ENCODE results near the gene TTLL11. TPM values are rescaled to one million over a fixed set of nuclear protein-coding genes. Genes with fewer than 3 reads are reported as not detected.

Gene TTLL11
- total RNA-seq, 4 donors from 2014 or later = 9.1 to 47.4 (median 11.3) TPM

- 60 to 92% methylated on average over 1 to 5 of the region's 5 CpGs for WGBS, 2 donors (ENCODE audit: low coverage in 1 of 2)
- no peaks in the 10 kb centered on the region for H3K9me3 ChIP-seq
- DNase-seq = no peak
- H3K4me1 ChIP-seq = no peaks in the 10 kb centered on the region
- H3K27ac ChIP-seq = no peak overlapping the region
- in situ Hi-C loops (cut with MboI; ENCODE audit: low pct_ligation_motif_present in 1 of 4, low pct_unique_long_range_greater_than_20kb in 1 of 4, low sequenced_read_pairs in 3 of 4) = no loop called here
- no peaks in the 10 kb centered on the region for H3K36me3 ChIP-seq
- TF ChIP-seq EP300 (IDR thresholded peaks at IDR 0.05; ENCODE audit: low read depth) = no peak
- TF ChIP-seq POLR2A (IDR thresholded peaks at IDR 0.05) = no peak
- TF ChIP-seq POLR2AphosphoS5 (IDR thresholded peaks at IDR 0.05) = no peak
- TF ChIP-seq, protein P1, sequence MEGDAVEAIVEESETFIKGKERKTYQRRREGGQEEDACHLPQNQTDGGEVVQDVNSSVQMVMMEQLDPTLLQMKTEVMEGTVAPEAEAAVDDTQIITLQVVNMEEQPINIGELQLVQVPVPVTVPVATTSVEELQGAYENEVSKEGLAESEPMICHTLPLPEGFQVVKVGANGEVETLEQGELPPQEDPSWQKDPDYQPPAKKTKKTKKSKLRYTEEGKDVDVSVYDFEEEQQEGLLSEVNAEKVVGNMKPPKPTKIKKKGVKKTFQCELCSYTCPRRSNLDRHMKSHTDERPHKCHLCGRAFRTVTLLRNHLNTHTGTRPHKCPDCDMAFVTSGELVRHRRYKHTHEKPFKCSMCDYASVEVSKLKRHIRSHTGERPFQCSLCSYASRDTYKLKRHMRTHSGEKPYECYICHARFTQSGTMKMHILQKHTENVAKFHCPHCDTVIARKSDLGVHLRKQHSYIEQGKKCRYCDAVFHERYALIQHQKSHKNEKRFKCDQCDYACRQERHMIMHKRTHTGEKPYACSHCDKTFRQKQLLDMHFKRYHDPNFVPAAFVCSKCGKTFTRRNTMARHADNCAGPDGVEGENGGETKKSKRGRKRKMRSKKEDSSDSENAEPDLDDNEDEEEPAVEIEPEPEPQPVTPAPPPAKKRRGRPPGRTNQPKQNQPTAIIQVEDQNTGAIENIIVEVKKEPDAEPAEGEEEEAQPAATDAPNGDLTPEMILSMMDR (IDR thresholded peaks at IDR 0.05) = no peak
- no peaks in the 10 kb centered on the region for H3K27me3 ChIP-seq
- no peak overlapping the region for H3K4me3 ChIP-seq
- intact Hi-C loops (cut with DNase I; ENCODE audit: low total_unique reads) = no loop called here
These were observed 166.0 kb downstream of the TTLL11 start for GRCh38 chr9:121927081-121927480.

DNA sequence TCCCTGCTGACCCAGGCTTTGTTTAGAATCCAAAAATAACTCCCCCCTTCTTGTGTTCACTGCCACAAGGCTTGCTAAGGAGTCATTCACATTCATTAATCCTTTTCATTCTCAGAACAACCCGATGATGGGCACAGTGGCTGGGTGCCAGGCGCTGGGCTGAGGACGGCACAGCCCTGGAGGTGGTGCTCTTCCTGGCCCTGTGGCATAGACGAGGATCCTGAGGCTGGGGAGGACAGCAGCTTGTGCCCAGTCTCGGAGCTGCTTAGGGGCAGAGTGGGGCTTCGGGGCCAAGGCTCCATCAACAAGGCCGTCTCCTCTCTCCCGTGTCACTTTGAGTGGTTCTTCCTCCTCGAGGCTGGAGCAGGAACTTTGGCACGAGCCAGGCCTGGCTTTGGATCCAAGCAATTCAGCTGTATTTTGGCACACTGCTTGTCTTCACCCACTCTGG, 166.7 kb downstream of the TTLL11 start:
- Histone ChIP-seq H3K27ac (no peak overlapping the region), H3K9me3 (no peaks in the 10 kb centered on the region), H3K4me3 (no peak overlapping the region), H3K27me3 (no peaks in the 10 kb centered on the region), H3K36me3 (no peaks in the 10 kb centered on the region), H3K4me1 (no peaks in the 10 kb centered on the region)
- no peak for DNase-seq
- 88% methylated on average over 10 of the region's 10 CpGs; no CpG with 5 or more reads in 1 of the 2 donors for WGBS, 2 donors (ENCODE audit: low coverage in 1 of 2)
- intact Hi-C loops (cut with DNase I; ENCODE audit: low total_unique reads) (no loop called here), in situ Hi-C loops (cut with MboI; ENCODE audit: low pct_ligation_motif_present in 1 of 4, low pct_unique_long_range_greater_than_20kb in 1 of 4, low sequenced_read_pairs in 3 of 4) (no loop called here)
- TF ChIP-seq EP300 (IDR thresholded peaks at IDR 0.05; ENCODE audit: low read depth) = no peak
- no peak for TF ChIP-seq POLR2A (IDR thresholded peaks at IDR 0.05)
- TF ChIP-seq, protein P1 (IDR thresholded peaks at IDR 0.05) = no peak
- TF ChIP-seq POLR2AphosphoS5 (IDR thresholded peaks at IDR 0.05) = no peak

GRCh38 chr9:121925935-121926334, 167.2 kb downstream of the TTLL11 start:
- intact Hi-C loops (cut with DNase I; ENCODE audit: low total_unique reads) (no loop called here), in situ Hi-C loops (cut with MboI; ENCODE audit: low pct_ligation_motif_present in 1 of 4, low pct_unique_long_range_greater_than_20kb in 1 of 4, low sequenced_read_pairs in 3 of 4) (no loop called here)
- H3K9me3 ChIP-seq = no peaks in the 10 kb centered on the region
- H3K4me3 ChIP-seq = no peak overlapping the region
- H3K4me1 ChIP-seq = no peaks in the 10 kb centered on the region
- no peak overlapping the region for H3K27ac ChIP-seq
- 85% methylated on average over 12 of the region's 12 CpGs; no CpG with 5 or more reads in 1 of the 2 donors for WGBS, 2 donors (ENCODE audit: low coverage in 1 of 2)
- H3K36me3 ChIP-seq = no peaks in the 10 kb centered on the region
- TF ChIP-seq EP300 (IDR thresholded peaks at IDR 0.05; ENCODE audit: low read depth) = no peak
- TF ChIP-seq, protein P1 (IDR thresholded peaks at IDR 0.05) = no peak
- TF ChIP-seq POLR2A (IDR thresholded peaks at IDR 0.05) = no peak
- no peak for TF ChIP-seq POLR2AphosphoS5 (IDR thresholded peaks at IDR 0.05)
- DNase-seq = no peak
- no peaks in the 10 kb centered on the region for H3K27me3 ChIP-seq

DNA sequence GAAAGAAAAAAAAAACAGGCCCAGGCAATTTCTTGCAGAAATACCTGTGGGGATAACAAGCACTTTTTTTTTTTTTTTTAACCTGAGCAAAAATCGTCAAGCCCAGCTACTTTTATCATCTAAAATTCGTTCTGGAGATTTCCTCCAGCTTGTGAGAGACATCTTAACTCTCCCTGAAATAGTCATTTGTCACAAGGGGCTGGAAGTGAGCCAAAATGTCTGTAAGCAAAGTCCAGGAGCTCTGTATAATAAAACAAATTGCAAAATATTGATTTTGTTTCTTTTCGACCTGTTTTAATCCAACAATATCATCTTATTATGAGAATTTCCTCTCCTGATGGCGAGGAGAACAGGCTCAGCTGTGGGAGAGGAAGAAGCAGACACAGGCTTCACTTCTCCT, 168.4 kb downstream of the TTLL11 start:
- intact Hi-C loops (cut with DNase I; ENCODE audit: low total_unique reads) (no loop called here), in situ Hi-C loops (cut with MboI; ENCODE audit: low pct_ligation_motif_present in 1 of 4, low pct_unique_long_range_greater_than_20kb in 1 of 4, low sequenced_read_pairs in 3 of 4) (no loop called here)
- no peaks in the 10 kb centered on the region for H3K27me3 ChIP-seq
- no peak overlapping the region for H3K27ac ChIP-seq
- no peaks in the 10 kb centered on the region for H3K4me1 ChIP-seq
- whole genome bisulfite sequencing, 2 donors (ENCODE audit: low coverage in 1 of 2) = 31 to 49% methylated on average over 3 to 4 of the region's 4 CpGs
- H3K36me3 ChIP-seq = no peaks in the 10 kb centered on the region
- H3K9me3 ChIP-seq = no peaks in the 10 kb centered on the region
- TF ChIP-seq EP300 (IDR thresholded peaks at IDR 0.05; ENCODE audit: low read depth) (no peak), POLR2AphosphoS5 (IDR thresholded peaks at IDR 0.05) (no peak), POLR2A (IDR thresholded peaks at IDR 0.05) (no peak)
- TF ChIP-seq, protein P1 (IDR thresholded peaks at IDR 0.05) = no peak
- no peak overlapping the region for H3K4me3 ChIP-seq
- DNase-seq = no peak

Measured in transverse colon (tissue), 4 donors.